Heart left ventricle (tissue), 13 donors: ENCODE results near the gene KRTAP3-3.

ENCODE experiments used
- CTCF ChIP-seq, 12 donors: fragments of 200-600 bp; sonication (generic) in 4 of 12; IDR thresholded peaks; one replicate each; pipeline versions ENCODE4 v1.5.0 to v1.8.0; 2018 to 2022; ENCODE audit warnings: antibody characterized with exemption in 12 of 12, mild to moderate bottlenecking in 5 of 12
- POLR2A ChIP-seq, 2 donors: fragments of 450-650 bp; IDR thresholded peaks; one replicate each; pipeline ENCODE4 v1.6.1; 2017; ENCODE audit warnings: antibody characterized with exemption in 2 of 2, mild to moderate bottlenecking in 2 of 2, moderate library complexity in 2 of 2
- donor health status: ischemic (EF 13 %, LVEDD 7.1; RV severe dilation, severe dysfunction).
- donor health status: DM: no; HTN: yes; CAD: no.
- donor health status: DM: no; HTN: no; CAD: no.
- donor health status: ischemic (EF 25% LVEDD 6.9; RV normal size, moderate dysfunction).
- donor health status: ischemic (EF 25% LVEDD 5.7; RV mildly dilated, moderate dysfunction).
- donor health status: ischemic (EF 35%, LVEDD 5.7; RV mildly dilated, moderate dysfunction).
- donor health status: nonischemic (EF 11% LVEDD 7.7; RV severe dilation, severe dysfunction).
- donor health status: DM: yes; HTN: yes; CAD: no.
- donor health status: PGD.
- donor health status: ischemic (EF 29% LVEDD 5.4; RV normal size, mild dysfunction).
- donor health status: nonischemic (EF 23%, LVEDD 6.1; RV moderate dilation, normal function).

GRCh38 chr17:41026715-41027471 is 32.9 kb upstream of the KRTAP3-3 start, which contains the start of gene KRTAP1-5:
- TF ChIP-seq CTCF (IDR thresholded peaks at IDR 0.05): no peak
- TF ChIP-seq POLR2A (IDR thresholded peaks at IDR 0.05): no peak
